IMR-90 (cell line): ENCODE measurements around the gene OXNAD1. TPM values are rescaled to one million over a fixed set of nuclear protein-coding genes. Genes with fewer than 3 reads are reported as not detected.

Experiments used
- ATAC-seq: fragments of 200-7000 bp; cut with Tn5 transposase; 2 replicates; pipeline ENCODE4 v1.9.1; 2020; ENCODE audit warnings: low read depth, mild to moderate bottlenecking, moderate library complexity
- BruUV-seq: library from RNA; stranded (reverse); fragments of 400-500 nt; replicated peaks from 2 replicates; lab custom pipeline; 2021; lab: Mats Ljungman, UMichigan
- CTCF ChIA-PET: fragments of 300-600 bp; formaldehyde crosslinking; extraction: SDS; loops from one replicate; lab custom pipeline; 2021; ENCODE audit warnings: antibody characterized with exemption; lab: Yijun Ruan, JAX
- POLR2A ChIA-PET: fragments of 300-600 bp; sonication (Branson Sonifier 250); formaldehyde crosslinking; loops from one replicate; lab custom pipeline; 2022; ENCODE audit warnings: antibody characterized with exemption; ENCODE audit not compliant: unreplicated experiment; lab: Charles Lee
- DNase-seq: peaks from one replicate; pipeline ENCODE4 v3.0.0; 2013
- H2AFZ ChIP-seq: replicated peaks from 2 replicates; pipeline ENCODE3; 2013; ENCODE audit warnings: low read length, mild to moderate bottlenecking; ENCODE audit not compliant: poor library complexity
- H2AK5ac ChIP-seq: 2 replicates; pipeline ENCODE4 v1.6.1; 2013; ENCODE audit warnings: low read depth, low read length, inconsistent platforms
- H2AK9ac ChIP-seq: replicated peaks from 2 replicates; pipeline ENCODE3; 2013; ENCODE audit warnings: mild to moderate bottlenecking, low read depth, low read length, moderate library complexity; ENCODE audit not compliant: poor library complexity
- H2BK120ac ChIP-seq: 2 replicates; pipeline ENCODE4 v1.6.1; 2013; ENCODE audit warnings: low read depth, low read length, inconsistent platforms
- H2BK15ac ChIP-seq: 3 replicates; pipeline ENCODE4 v1.6.1; 2013; ENCODE audit warnings: low read depth, low read length, inconsistent platforms
- H2BK20ac ChIP-seq: 2 replicates; pipeline ENCODE4 v1.6.1; 2013; ENCODE audit warnings: low read depth, mild to moderate bottlenecking, inconsistent platforms, low read length, moderate library complexity
- H2BK5ac ChIP-seq: 2 replicates; pipeline ENCODE4 v1.6.1; 2013; ENCODE audit warnings: mild to moderate bottlenecking, low read depth, low read length, inconsistent platforms; ENCODE audit not compliant: poor library complexity, severe bottlenecking
- H3K14ac ChIP-seq: replicated peaks from 2 replicates; pipeline ENCODE4 v1.6.1; 2013; ENCODE audit warnings: low read depth, low read length, inconsistent platforms
- H3K18ac ChIP-seq: 2 replicates; pipeline ENCODE4 v1.6.1; 2013; ENCODE audit warnings: low read depth, low read length, control low read depth
- H3K23ac ChIP-seq: 2 replicates; pipeline ENCODE4 v1.6.1; 2013; ENCODE audit warnings: low read depth, low read length, inconsistent platforms
- H3K27ac ChIP-seq: 2 replicates; pipeline ENCODE4 v1.5.1; 2013; ENCODE audit warnings: mild to moderate bottlenecking, control low read depth, low read length; ENCODE audit not compliant: insufficient read depth
- H3K27me3 ChIP-seq: 2 replicates; pipeline ENCODE4 v1.6.1; 2013; ENCODE audit warnings: low read length; ENCODE audit not compliant: control insufficient read depth, insufficient read depth
- H3K36me3 ChIP-seq: 2 replicates; pipeline ENCODE4 v1.6.1; 2013; ENCODE audit warnings: low read length, mixed read lengths; ENCODE audit not compliant: control insufficient read depth, insufficient read depth
- H3K4ac ChIP-seq: 2 replicates; pipeline ENCODE4 v1.6.1; 2013; ENCODE audit warnings: low read depth, low read length, inconsistent platforms
- H3K4me1 ChIP-seq: 2 replicates; pipeline ENCODE4 v1.6.1; 2013; ENCODE audit warnings: low read length, mixed read lengths; ENCODE audit not compliant: control insufficient read depth, insufficient read depth
- H3K4me2 ChIP-seq: 2 replicates; pipeline ENCODE4 v1.6.1; 2013; ENCODE audit warnings: low read depth, mild to moderate bottlenecking, control low read depth, low read length, moderate library complexity
- H3K4me3 ChIP-seq: 2 replicates; pipeline ENCODE4 v1.5.1; 2013; ENCODE audit warnings: low read depth, mild to moderate bottlenecking, control low read depth, low read length, moderate library complexity; ENCODE audit not compliant: insufficient read depth
- H3K56ac ChIP-seq: 2 replicates; pipeline ENCODE4 v1.6.1; 2013; ENCODE audit warnings: low read length, inconsistent platforms; ENCODE audit not compliant: insufficient read depth; ENCODE audit errors: extremely low read depth
- H3K79me1 ChIP-seq, 2 experiments: 2 replicates each; pipeline ENCODE4 v1.6.1; 2013; ENCODE audit warnings: low read length in 2 of 2, inconsistent platforms in 1 of 2, low read depth in 1 of 2
- H3K9ac ChIP-seq: 2 replicates; pipeline ENCODE4 v1.6.1; 2013; ENCODE audit warnings: low read depth, low read length, control low read depth
- H3K9me1 ChIP-seq: 2 replicates; pipeline ENCODE4 v1.6.1; 2013; ENCODE audit warnings: low read length, inconsistent platforms; ENCODE audit not compliant: insufficient read depth
- H3K9me3 ChIP-seq: 2 replicates; pipeline ENCODE4 v1.6.1; 2013; ENCODE audit warnings: low read length; ENCODE audit not compliant: control insufficient read depth, insufficient read depth
- H4K20me1 ChIP-seq: 2 replicates; pipeline ENCODE4 v1.6.1; 2013; ENCODE audit warnings: low read length, inconsistent platforms; ENCODE audit not compliant: insufficient read depth
- H4K5ac ChIP-seq: 2 replicates; pipeline ENCODE4 v1.6.1; 2013; ENCODE audit warnings: mild to moderate bottlenecking, low read depth, low read length, control low read depth
- H4K8ac ChIP-seq, 2 experiments: 2 replicates each; pipeline ENCODE4 v1.6.1; 2013; ENCODE audit warnings: low read depth in 2 of 2, low read length in 2 of 2, control low read depth in 1 of 2, inconsistent platforms in 1 of 2
- H4K91ac ChIP-seq: 2 replicates; pipeline ENCODE4 v1.6.1; 2013; ENCODE audit warnings: low read depth, low read length, inconsistent platforms; ENCODE audit not compliant: insufficient read depth
- CEBPB ChIP-seq: IDR thresholded peaks from 2 replicates; pipeline ENCODE4 v1.6.1; 2012; ENCODE audit warnings: low read depth, low read length, improper control_type of control experiment
- CTCF ChIP-seq: conservative IDR thresholded peaks from 2 replicates; pipeline ENCODE4 v1.5.1; 2012; ENCODE audit warnings: mild to moderate bottlenecking, low read depth, low read length, improper control_type of control experiment
- MAFK ChIP-seq: IDR thresholded peaks from 2 replicates; pipeline ENCODE4 v1.6.1; 2012; ENCODE audit warnings: low read depth, low read length, improper control_type of control experiment
- NFE2L2 ChIP-seq: fragments of 150-350 bp; IDR thresholded peaks from 2 replicates; pipeline ENCODE4 v1.6.1; 2016; ENCODE audit warnings: low read depth, mild to moderate bottlenecking, low read length
- WGBS, 2 experiments: methylation state at CpG; one replicate each; pipeline versions ENCODE4 v1.1.5 to v1.1.7; 2013; ENCODE audit warnings: missing lambda C conversion rate in 2 of 2; ENCODE audit not compliant: insufficient read length in 1 of 2; ENCODE audit errors: extremely low coverage in 2 of 2; 5-methylcytosine and 5-hydroxymethylcytosine counted together
- dilution Hi-C: fragments of 300-500 bp; cut with HindIII; formaldehyde crosslinking; loops from one replicate; pipeline ENCODE4 v1.14.3; 2018; ENCODE audit warnings: low sequenced_read_pairs; ENCODE audit not compliant: unreplicated experiment
- in situ Hi-C: fragments of 300-500 bp; cut with MboI; formaldehyde crosslinking; loops from 3 replicates; pipeline ENCODE4 v1.14.3; 2019; ENCODE audit warnings: low sequenced_read_pairs, inconsistent platforms, mixed read lengths
- intact Hi-C: fragments of 100-400 bp; cut with micrococcal nuclease; formaldehyde crosslinking; loops from 2 replicates; pipeline ENCODE4 v1.10.0; 2022
- polyA plus RNA-seq, 3 experiments: library from polyadenylated mRNA; depleted of rRNA; stranded (reverse); fragments of >200 nt; gene quantifications; 2 replicates each; pipeline ENCODE4 v1.2.3, GENCODE V29; 2012; ENCODE audit warnings: low replicate concordance in 1 of 3
- total RNA-seq: library from RNA; depleted of rRNA; stranded (reverse); fragments of >200 nt; gene quantifications from 2 replicates; pipeline ENCODE4 v1.2.3, GENCODE V29; 2012

OXNAD1 gene
- total and polyA plus RNA-seq, 2 of the 4 experiments (the other 2 are of a cell fraction), result 6.2 to 11.3 TPM

GRCh38 chr3:16284633-16285032 is 19.6 kb downstream of the OXNAD1 start:
- Histone ChIP-seq H4K20me1 (no peaks in the 10 kb centered on the region), H3K4me3 (no peak overlapping the region), H2AFZ (no peak overlapping the region), H4K5ac (no peak overlapping the region), H4K8ac (no peak overlapping the region), H4K91ac (no peak overlapping the region), H3K4me2 (no peak overlapping the region), H3K14ac (no peak overlapping the region), H3K4me1 (0 out of 2 replicates have a peak, but pooled peaks cover 2% of the 10 kb centered on the region), H3K23ac (no peak overlapping the region), H2BK20ac (no peak overlapping the region), H2BK120ac (no peak overlapping the region), H2BK15ac (no peak overlapping the region), H3K27ac (no peak overlapping the region), H3K9ac (no peak overlapping the region), H2AK5ac (no peak overlapping the region), H3K79me1 (no peaks in the 10 kb centered on the region; a peak in 1 of 4 replicates), H3K9me1 (no peaks in the 10 kb centered on the region), H3K27me3 (no peaks in the 10 kb centered on the region), H3K4ac (no peak overlapping the region), H2AK9ac (no peak overlapping the region), H3K36me3 (no peaks in the 10 kb centered on the region; the same call in 1 of the 2 replicates), H3K9me3 (no peaks in the 10 kb centered on the region), H3K56ac (no peak overlapping the region), H2BK5ac (no peak overlapping the region), H3K18ac (no peak overlapping the region)
- POLR2A ChIA-PET, result no interaction called here
- ATAC-seq (no peak), DNase-seq (no peak)
- dilution Hi-C loops (loop anchor here (25.0 kb wide), 1 partner anchor 253 kb away; no protein-coding TSS in a partner anchor), in situ Hi-C loops (loop anchor here (5.0 to 25.0 kb wide), 4 partner anchors 268 to 953 kb away; partner anchors contain the start of gene PLCL2), intact Hi-C loops (no loop called here)
- no peak for TF ChIP-seq CEBPB
- TF ChIP-seq NFE2L2, result no peak
- TF ChIP-seq MAFK, result no peak
- no peak for TF ChIP-seq CTCF
- 100% methylated on average over 1 of the region's 1 CpG; no CpG with 5 or more reads in 1 of the 2 experiments for WGBS, 2 experiments
- CTCF ChIA-PET, result no interaction called here
- no TSS peak for BruUV-seq
